Astrocyte of the spinal cord (primary cell): ENCODE measurements around the gene GNLY.
"Not testable (repeated sequence)": the region's sequence is repeated elsewhere in the genome, so short reads cannot be mapped to it uniquely, and the experiment has no call there.

Experiments
- DNase-seq: peaks from one replicate; pipeline ENCODE4 v3.0.0; 2011; ENCODE audit warnings: low read depth, low spot score
- H3K4me3 ChIP-seq: 2 replicates; pipeline ENCODE4 v1.5.1; 2011; ENCODE audit warnings: low read depth, mild to moderate bottlenecking, low read length, moderate library complexity
- in situ Hi-C: cut with HindIII; loops from 2 replicates; pipeline ENCODE4 v1.10.0; 2017; ENCODE audit warnings: low sequenced_read_pairs
- TF ChIP-seq, protein P1 (sequence below): IDR thresholded peaks from 2 replicates; pipeline ENCODE4 v1.5.1; 2012; ENCODE audit warnings: low read depth, mild to moderate bottlenecking, low read length, inconsistent platforms

GNLY gene

DNA sequence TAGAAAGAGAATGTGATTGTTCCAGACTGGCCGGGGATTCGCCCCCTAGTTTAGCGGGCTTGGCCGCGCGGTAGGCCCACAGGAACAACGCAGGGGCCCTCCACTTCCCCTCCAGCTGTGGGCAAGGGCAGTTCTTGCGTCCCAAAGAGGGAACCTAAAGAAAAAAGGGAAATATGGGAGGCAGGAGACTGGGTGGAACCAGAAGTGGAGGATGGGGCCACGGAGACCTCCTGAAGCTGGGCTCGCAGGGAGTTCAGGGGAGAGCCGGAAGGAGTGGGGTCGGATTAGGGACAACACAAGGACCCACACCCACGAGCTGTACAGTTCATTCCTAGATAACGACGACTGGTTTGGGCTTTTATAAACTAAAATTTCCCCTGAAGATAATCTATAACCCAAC, 18.2 kb downstream of the GNLY start:
- in situ Hi-C loops: no loop called here
- DNase-seq: no peak
- TF ChIP-seq, protein P1, sequence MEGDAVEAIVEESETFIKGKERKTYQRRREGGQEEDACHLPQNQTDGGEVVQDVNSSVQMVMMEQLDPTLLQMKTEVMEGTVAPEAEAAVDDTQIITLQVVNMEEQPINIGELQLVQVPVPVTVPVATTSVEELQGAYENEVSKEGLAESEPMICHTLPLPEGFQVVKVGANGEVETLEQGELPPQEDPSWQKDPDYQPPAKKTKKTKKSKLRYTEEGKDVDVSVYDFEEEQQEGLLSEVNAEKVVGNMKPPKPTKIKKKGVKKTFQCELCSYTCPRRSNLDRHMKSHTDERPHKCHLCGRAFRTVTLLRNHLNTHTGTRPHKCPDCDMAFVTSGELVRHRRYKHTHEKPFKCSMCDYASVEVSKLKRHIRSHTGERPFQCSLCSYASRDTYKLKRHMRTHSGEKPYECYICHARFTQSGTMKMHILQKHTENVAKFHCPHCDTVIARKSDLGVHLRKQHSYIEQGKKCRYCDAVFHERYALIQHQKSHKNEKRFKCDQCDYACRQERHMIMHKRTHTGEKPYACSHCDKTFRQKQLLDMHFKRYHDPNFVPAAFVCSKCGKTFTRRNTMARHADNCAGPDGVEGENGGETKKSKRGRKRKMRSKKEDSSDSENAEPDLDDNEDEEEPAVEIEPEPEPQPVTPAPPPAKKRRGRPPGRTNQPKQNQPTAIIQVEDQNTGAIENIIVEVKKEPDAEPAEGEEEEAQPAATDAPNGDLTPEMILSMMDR: no peak
- no peak overlapping the region for H3K4me3 ChIP-seq

DNA sequence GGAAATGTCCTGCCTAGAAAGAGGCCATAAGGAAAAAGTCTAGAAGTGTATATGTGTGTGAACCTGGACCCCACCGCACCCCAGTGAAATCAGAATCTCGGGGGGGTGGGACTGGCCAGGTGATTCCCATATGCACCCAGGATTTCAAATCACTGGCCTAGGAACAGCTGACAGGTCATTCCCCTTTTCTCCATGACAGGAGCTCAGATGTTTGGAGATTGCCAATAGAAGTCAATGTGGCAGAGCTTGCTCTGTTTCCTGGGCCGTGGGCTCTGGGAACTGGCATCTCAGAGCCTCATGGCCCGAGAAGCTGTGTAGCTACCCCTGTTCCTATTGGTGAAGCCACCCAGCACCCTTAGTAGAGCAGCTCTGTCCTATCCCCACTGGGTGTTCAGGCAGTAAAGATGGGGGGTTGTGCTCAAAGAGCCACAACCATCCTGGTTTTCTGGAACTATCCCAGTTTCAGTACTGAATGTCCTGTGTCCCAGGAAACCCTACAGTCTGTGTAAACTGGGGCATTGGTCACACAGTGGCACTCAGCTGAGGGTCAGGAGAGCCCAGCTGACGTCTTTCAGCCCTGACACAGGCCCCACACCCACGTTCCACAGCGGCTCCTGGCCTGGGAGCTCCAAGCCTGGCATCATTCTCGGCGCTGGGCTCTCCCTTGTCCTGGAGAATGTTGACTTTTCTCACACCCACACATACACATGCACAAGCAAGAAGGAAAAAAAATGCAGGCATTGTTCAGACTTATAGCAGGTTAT, 18.9 kb downstream of the GNLY start:
- TF ChIP-seq, protein P1: no peak
- peak; percentile 45 for DNase-seq
- H3K4me3 ChIP-seq: no peak overlapping the region
- in situ Hi-C loops: no loop called here

DNA sequence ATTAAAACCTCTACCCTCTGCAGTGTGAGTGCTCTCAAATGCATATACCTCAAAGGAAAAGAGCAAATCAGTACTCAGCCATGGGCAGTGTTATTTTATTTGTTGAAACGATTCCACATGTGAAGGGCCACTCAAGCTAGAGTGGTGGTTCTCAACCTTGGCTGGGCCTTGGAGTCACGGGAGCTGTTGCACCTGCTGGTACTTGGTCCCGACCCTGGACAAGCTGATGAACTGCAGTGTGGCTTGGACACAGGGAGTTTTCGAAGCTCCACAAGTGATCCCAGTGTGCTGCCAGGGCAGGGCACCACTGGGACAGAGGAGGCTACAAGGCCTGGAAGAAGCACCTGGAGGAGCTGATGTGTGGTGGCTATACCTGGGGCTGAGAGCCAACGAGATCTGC, 19.7 kb downstream of the GNLY start:
- no peak for DNase-seq
- TF ChIP-seq, protein P1: no peak
- in situ Hi-C loops: no loop called here
- H3K4me3 ChIP-seq: no peak overlapping the region

DNA sequence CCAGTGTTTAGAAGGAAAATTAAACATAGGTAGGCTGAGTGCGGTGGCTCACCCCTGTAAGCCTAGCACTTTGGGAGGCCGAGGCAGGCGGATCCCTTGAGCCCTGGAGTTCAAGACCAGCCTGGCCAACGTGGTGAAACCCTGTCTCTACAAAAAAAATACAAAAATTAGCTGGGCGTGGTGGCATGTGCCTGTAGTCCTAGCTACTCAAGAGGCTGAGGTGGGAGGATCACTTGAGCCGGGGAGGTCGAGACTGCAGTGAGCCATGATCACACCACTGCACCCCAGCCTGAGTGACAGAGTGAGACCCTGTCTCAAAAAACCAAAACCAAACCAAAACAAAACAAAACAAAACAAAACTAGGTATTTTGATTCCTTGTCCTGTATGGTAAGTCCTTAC, 20.3 kb downstream of the GNLY start:
- DNase-seq, H3K4me3 ChIP-seq, in situ Hi-C loops: not testable (repeated sequence)

DNA sequence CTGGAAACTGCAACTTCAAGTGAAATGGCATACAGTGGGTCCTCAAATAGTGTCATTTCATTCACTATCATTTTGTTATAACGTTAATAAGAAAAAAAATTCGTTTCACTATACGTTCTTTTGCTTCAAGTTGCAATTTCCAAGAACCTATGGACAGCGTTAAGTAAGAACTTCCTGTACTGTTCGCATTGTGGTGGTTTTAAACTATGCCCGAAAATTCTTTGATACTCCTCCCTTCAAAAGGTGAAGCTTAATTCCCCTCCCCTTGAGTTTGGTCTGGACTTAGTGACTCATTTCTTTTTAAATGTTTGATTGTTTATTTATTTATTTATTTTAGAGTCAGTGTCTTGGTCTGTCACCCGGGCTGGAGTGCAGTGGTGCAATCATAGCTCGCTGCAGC, 20.7 kb downstream of the GNLY start:
- in situ Hi-C loops: no loop called here
- DNase-seq: no peak
- no peak overlapping the region for H3K4me3 ChIP-seq
- TF ChIP-seq, protein P1: no peak

DNA sequence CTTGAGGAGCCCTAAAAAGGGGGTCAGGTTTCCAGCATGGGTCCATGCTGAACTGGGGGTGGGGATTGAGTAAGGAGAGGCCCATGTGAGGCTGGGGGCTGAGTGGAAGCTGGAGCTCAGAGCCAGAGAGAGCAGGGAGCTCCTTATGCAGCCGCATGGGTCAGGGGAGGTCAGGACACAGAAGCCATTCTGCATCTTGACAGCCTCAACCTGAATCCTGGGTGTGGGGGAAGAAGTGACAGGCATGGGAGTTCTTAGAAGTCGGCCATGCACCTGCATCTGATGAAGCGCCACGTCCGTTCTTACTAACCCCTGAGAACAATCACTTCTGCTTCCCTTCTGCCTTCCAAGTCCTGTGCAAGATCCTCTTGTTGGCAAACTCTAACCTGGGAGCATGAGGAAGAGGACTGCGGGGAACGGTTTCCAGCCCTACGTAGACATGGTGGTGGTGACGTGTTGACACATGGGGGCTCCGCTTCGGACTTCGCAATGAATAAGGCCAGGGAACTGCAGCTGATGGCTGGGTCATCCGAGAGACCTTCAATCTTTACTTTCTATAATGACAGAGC, 22.3 kb downstream of the GNLY start:
- TF ChIP-seq, protein P1: no peak
- in situ Hi-C loops: no loop called here
- no peak overlapping the region for H3K4me3 ChIP-seq
- DNase-seq: no peak

DNA sequence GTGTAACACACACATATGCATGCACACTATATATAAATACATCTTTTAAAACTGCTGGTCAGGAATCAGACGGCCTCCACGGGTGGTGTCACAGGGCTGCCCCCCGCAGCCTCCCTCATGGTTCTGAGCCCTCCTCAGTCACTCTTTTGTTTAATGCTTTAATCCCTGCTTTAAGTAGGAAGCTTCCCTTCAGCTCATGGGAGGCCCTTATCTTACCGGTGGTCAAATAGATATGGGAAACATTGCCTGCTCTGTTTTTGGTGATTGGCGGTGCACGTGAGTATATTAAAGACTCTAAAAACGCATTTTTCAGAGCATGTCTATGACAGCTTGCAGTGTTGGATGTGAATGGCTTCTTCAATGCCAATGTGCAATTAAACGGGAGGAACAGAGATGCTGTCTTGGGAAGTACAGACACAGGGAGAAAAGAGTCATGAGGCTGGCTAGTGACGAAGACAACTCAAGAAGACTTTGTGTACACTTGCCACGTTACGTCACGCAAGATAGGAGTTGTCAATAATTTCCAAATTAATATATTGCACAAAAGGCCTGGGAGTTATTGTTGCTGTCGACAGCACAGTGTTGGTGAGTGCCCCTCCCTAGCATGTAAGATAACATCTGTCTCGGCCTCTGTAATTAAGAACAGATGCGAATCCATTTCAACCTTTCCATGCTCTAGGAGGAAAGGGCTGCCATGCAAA, 23.3 kb downstream of the GNLY start:
- TF ChIP-seq, protein P1: no peak
- no peak overlapping the region for H3K4me3 ChIP-seq
- in situ Hi-C loops: no loop called here
- no peak for DNase-seq
